Smooth muscle cell (in vitro differentiated cells): ENCODE results near the gene C2orf42. TPM values are rescaled to one million over a fixed set of nuclear protein-coding genes. Genes with fewer than 3 reads are reported as not detected.

Experiments
- DNase-seq: peaks from one replicate; lab custom pipeline; 2025; ENCODE audit not compliant: unreplicated experiment; lab: John Stamatoyannopoulos, UW
- H2AFZ ChIP-seq: fragments of 200-600 bp; sonication (generic); 2 replicates; pipeline ENCODE4 v1.6.0; 2016; ENCODE audit warnings: antibody characterized with exemption, low read depth, mild to moderate bottlenecking
- H3F3A ChIP-seq: fragments of 200-600 bp; sonication (generic); 2 replicates; pipeline ENCODE4 v1.6.0; 2017; ENCODE audit warnings: antibody characterized with exemption, low read depth
- H3K27ac ChIP-seq: fragments of 200-600 bp; sonication (generic); 2 replicates; pipeline ENCODE4 v1.5.1; 2016; ENCODE audit warnings: low read depth, mild to moderate bottlenecking
- H3K27me3 ChIP-seq: fragments of 200-600 bp; sonication (generic); 2 replicates; pipeline ENCODE4 v1.6.1; 2016; ENCODE audit warnings: low read depth, mild to moderate bottlenecking
- H3K36me3 ChIP-seq: fragments of 200-600 bp; sonication (generic); 2 replicates; pipeline ENCODE4 v1.5.1; 2016; ENCODE audit warnings: low read depth
- H3K4me1 ChIP-seq: fragments of 200-600 bp; sonication (generic); 2 replicates; pipeline ENCODE4 v1.5.1; 2016; ENCODE audit warnings: low read depth
- H3K4me2 ChIP-seq: fragments of 200-600 bp; sonication (generic); 2 replicates; pipeline ENCODE4 v1.6.0; 2016; ENCODE audit warnings: mild to moderate bottlenecking
- H3K4me3 ChIP-seq: fragments of 200-600 bp; sonication (generic); 2 replicates; pipeline ENCODE4 v1.5.1; 2016; ENCODE audit warnings: mild to moderate bottlenecking
- H3K79me2 ChIP-seq: fragments of 200-600 bp; sonication (generic); 2 replicates; pipeline ENCODE4 v1.6.0; 2016; ENCODE audit warnings: low read depth, mild to moderate bottlenecking
- H3K9ac ChIP-seq: fragments of 200-600 bp; sonication (generic); 2 replicates; pipeline ENCODE4 v1.6.0; 2016; ENCODE audit warnings: low read depth
- H3K9me3 ChIP-seq: fragments of 200-600 bp; sonication (generic); replicated peaks from 2 replicates; pipeline ENCODE4 v1.5.1; 2016; ENCODE audit warnings: low read depth
- H4K20me1 ChIP-seq: fragments of 200-600 bp; sonication (generic); 2 replicates; pipeline ENCODE4 v1.6.0; 2016; ENCODE audit warnings: low read depth
- CTCF ChIP-seq: fragments of 200-600 bp; sonication (generic); IDR thresholded peaks from 2 replicates; pipeline ENCODE4 v1.5.1; 2017; ENCODE audit warnings: borderline replicate concordance, mild to moderate bottlenecking, antibody characterized with exemption; ENCODE audit not compliant: insufficient read depth, poor library complexity, severe bottlenecking
- WGBS: methylation state at CpG from one replicate; pipeline ENCODE4 v1.1.7; 2016; ENCODE audit warnings: low lambda C conversion rate; 5-methylcytosine and 5-hydroxymethylcytosine counted together
- polyA plus RNA-seq: library from polyadenylated mRNA; unstranded; fragments of >200 nt; fragmentation: Nextera tagmentation; extraction: Ambion mirVana; gene quantifications from 2 replicates; pipeline ENCODE4 v1.2.1, GENCODE V29; 2016
- total RNA-seq: library from RNA; depleted of rRNA; stranded (reverse); fragments of >200 nt; gene quantifications from 2 replicates; pipeline ENCODE4 v1.2.3, GENCODE V29; 2014

The C2orf42 gene
- total and polyA plus RNA-seq, 2 experiments from 2014 or later, result 7.8 to 9.4 TPM

- Histone ChIP-seq H2AFZ (no peak overlapping the region), H3K4me3 (no peak overlapping the region), H3F3A (no peaks in the 10 kb centered on the region), H3K4me1 (peaks cover 2% of the 10 kb centered on the region), H4K20me1 (no peaks in the 10 kb centered on the region), H3K27me3 (no peaks in the 10 kb centered on the region), H3K4me2 (no peak overlapping the region), H3K9ac (no peak overlapping the region), H3K36me3 (no peaks in the 10 kb centered on the region), H3K79me2 (no peaks in the 10 kb centered on the region), H3K9me3 (no peaks in the 10 kb centered on the region), H3K27ac (no peak overlapping the region)
- WGBS, result 97% methylated on average over 6 of the region's 6 CpGs
- no peak for TF ChIP-seq CTCF
- no peak for DNase-seq
Measured at GRCh38 chr2:70101174-70101573, 89.6 kb downstream of the C2orf42 start.

Other genes with a start within 250 kb of the C2orf42 start
- 4.3 and 4.4 TPM in 2 replicates for gene ASPRV1, start 229.4 kb downstream of the C2orf42 start, total RNA-seq
- gene ASPRV1, start 229.4 kb downstream of the C2orf42 start, polyA plus RNA-seq, result 0.80 and 1.6 TPM in 2 replicates
- 90.7 and 109 TPM in 2 replicates for gene PCBP1, start 103.5 kb downstream of the C2orf42 start, total RNA-seq
- 145 and 150 TPM in 2 replicates for gene PCBP1, start 103.5 kb downstream of the C2orf42 start, polyA plus RNA-seq
- gene TIA1, start 57.6 kb upstream of the C2orf42 start, total RNA-seq, result 153 and 177 TPM in 2 replicates
- gene TIA1, start 57.6 kb upstream of the C2orf42 start, polyA plus RNA-seq, result 54.2 and 56.9 TPM in 2 replicates
- gene PCYOX1, start 67.1 kb upstream of the C2orf42 start, total RNA-seq, result 51.2 and 53.4 TPM in 2 replicates
- 36.4 and 46.2 TPM in 2 replicates for gene PCYOX1, start 67.1 kb upstream of the C2orf42 start, polyA plus RNA-seq
- 281 and 284 TPM in 2 replicates for gene SNRPG, start 102.7 kb upstream of the C2orf42 start, total RNA-seq
- gene SNRPG, start 102.7 kb upstream of the C2orf42 start, polyA plus RNA-seq, result 343 and 347 TPM in 2 replicates
- 14.4 and 24.4 TPM in 2 replicates for gene FAM136A, start 111.0 kb upstream of the C2orf42 start, total RNA-seq
- gene FAM136A, start 111.0 kb upstream of the C2orf42 start, polyA plus RNA-seq, result 26.6 and 28.8 TPM in 2 replicates